ENCODE data around the gene HIVEP2. TPM values are rescaled to one million over a fixed set of nuclear protein-coding genes. Genes with fewer than 3 reads are reported as not detected.

HIVEP2 gene
- total and polyA plus RNA-seq, 2 of the 4 experiments (the other 2 are of a cell fraction), result 4.3 to 11.3 TPM

DNA sequence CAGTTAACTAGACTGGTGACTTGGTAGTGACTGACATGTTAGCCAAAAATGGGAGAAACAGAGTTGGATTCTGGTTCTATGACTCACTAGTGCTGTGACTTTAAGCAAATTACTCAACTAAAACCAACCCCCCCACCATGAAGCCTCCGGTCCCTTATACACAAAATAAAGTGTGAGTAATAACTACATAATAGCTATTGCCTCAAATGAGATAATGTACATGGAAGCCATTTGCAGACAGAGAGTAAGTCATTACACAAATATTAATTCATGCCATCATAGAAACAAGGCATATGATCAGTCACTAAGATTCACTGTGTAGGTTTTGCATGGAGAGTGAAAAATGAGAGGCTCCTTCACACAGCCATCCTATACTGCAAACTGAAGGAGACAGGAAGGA, 111.9 kb downstream of the HIVEP2 start:
- intact Hi-C loops (cut with micrococcal nuclease) (loop anchor here (2.0 to 5.0 kb wide), 2 partner anchors 30 to 109 kb away; no protein-coding TSS in a partner anchor), dilution Hi-C loops (cut with HindIII; ENCODE audit: low sequenced_read_pairs, unreplicated experiment) (no loop called here), in situ Hi-C loops (cut with MboI; ENCODE audit: low sequenced_read_pairs) (loop anchor here (5.0 kb wide), 1 partner anchor 49 kb away; no protein-coding TSS in a partner anchor)
- H3K36me3 ChIP-seq (ENCODE audit: control insufficient read depth, insufficient read depth, low read length), result no peaks in the 10 kb centered on the region
- 0 out of 2 replicates have a peak overlapping the region, but pooled peaks have one; percentile 61 for H3K56ac ChIP-seq (ENCODE audit: extremely low read depth, insufficient read depth, low read length)
- DNase-seq, result peak; percentile 98
- no peak overlapping the region; the same call in 1 of the 2 replicates for H3K9ac ChIP-seq (ENCODE audit: low read depth, low read length)
- H2AK5ac ChIP-seq (ENCODE audit: low read depth, low read length), result no peak overlapping the region
- peaks cover 8% of the 10 kb centered on the region for H3K9me1 ChIP-seq (ENCODE audit: insufficient read depth, low read length)
- peaks cover 8 to 32% of the 10 kb centered on the region in 2 experiments; a peak in 3 of 4 replicates for H3K79me1 ChIP-seq (ENCODE audit: low read depth in 1 of 2, low read length in 2 of 2)
- CTCF ChIA-PET, result no interaction called here
- H2AFZ ChIP-seq (replicated peaks; ENCODE audit: low read length, poor library complexity), result no peak overlapping the region
- no peaks in the 10 kb centered on the region for H4K20me1 ChIP-seq (ENCODE audit: insufficient read depth, low read length)
- no peak overlapping the region for H3K27ac ChIP-seq (ENCODE audit: insufficient read depth, low read length)
- POLR2A ChIA-PET (ENCODE audit: unreplicated experiment), result no interaction called here
- H4K5ac ChIP-seq (ENCODE audit: low read depth, low read length), result no peak overlapping the region; the same call in 1 of the 2 replicates
- H2AK9ac ChIP-seq (replicated peaks; ENCODE audit: low read depth, low read length, poor library complexity), result no peak overlapping the region
- no peak overlapping the region; the same call in 1 of the 2 replicates for H3K4ac ChIP-seq (ENCODE audit: low read depth, low read length)
- no peak overlapping the region for H3K14ac ChIP-seq (replicated peaks; ENCODE audit: low read depth, low read length)
- peak; percentile 95 for ATAC-seq (ENCODE audit: low read depth)
- H4K91ac ChIP-seq (ENCODE audit: insufficient read depth, low read depth, low read length), result 0 out of 2 replicates have a peak overlapping the region, but pooled peaks have one; percentile 81
- no peak overlapping the region for H3K4me3 ChIP-seq (ENCODE audit: insufficient read depth, low read depth, low read length)
- no peaks in the 10 kb centered on the region for H3K27me3 ChIP-seq (ENCODE audit: control insufficient read depth, insufficient read depth, low read length)
- peak overlapping the region; percentile 13; the same call in 1 of the 3 replicates for H2BK15ac ChIP-seq (ENCODE audit: low read depth, low read length)
- no CpG with 5 or more reads among the region's 1 CpG for WGBS, 2 experiments (ENCODE audit: extremely low coverage in 2 of 2, insufficient read length in 1 of 2)
- H4K8ac ChIP-seq (ENCODE audit: low read depth in 2 of 2, low read length in 2 of 2), result peak overlapping the region in 1 of 2 experiments; percentile 64; a peak in 2 of 4 replicates
- peak overlapping the region; percentile 91; the same call in 1 of the 2 replicates for H2BK120ac ChIP-seq (ENCODE audit: low read depth, low read length)
- H2BK5ac ChIP-seq (ENCODE audit: low read depth, low read length, poor library complexity, severe bottlenecking), result peak overlapping the region; percentile 94
- no peak overlapping the region for H3K23ac ChIP-seq (ENCODE audit: low read depth, low read length)
- TF ChIP-seq POLR2A (IDR thresholded peaks at IDR 0.05; ENCODE audit: low read depth, low read length) (peak; percentile 46; the same call in 1 of the 2 replicates), CEBPB (IDR thresholded peaks at IDR 0.05; ENCODE audit: low read depth, low read length) (peak; percentile 90), NFE2L2 (IDR thresholded peaks at IDR 0.05; ENCODE audit: low read depth, low read length) (no peak), BHLHE40 (IDR thresholded peaks at IDR 0.05; ENCODE audit: low read depth, low read length) (peak; percentile 44; the same call in 1 of the 2 replicates), MAFK (IDR thresholded peaks at IDR 0.05; ENCODE audit: low read depth, low read length) (no peak), RAD21 (IDR thresholded peaks at IDR 0.05; ENCODE audit: low read length) (no peak; the same call in 1 of the 2 replicates), SMC3 (IDR thresholded peaks at IDR 0.05; ENCODE audit: low read depth, low read length) (0 out of 2 replicates have a peak, but pooled peaks have one; percentile 9), RFX5 (IDR thresholded peaks at IDR 0.05; ENCODE audit: low read depth, low read length) (peak; percentile 60; the same call in 1 of the 2 replicates), MXI1 (IDR thresholded peaks at IDR 0.05; ENCODE audit: borderline replicate concordance, low read depth, low read length) (no peak), FOS (IDR thresholded peaks at IDR 0.05; ENCODE audit: low read depth, low read length) (peak; percentile 93)
- TF ChIP-seq, protein P1, sequence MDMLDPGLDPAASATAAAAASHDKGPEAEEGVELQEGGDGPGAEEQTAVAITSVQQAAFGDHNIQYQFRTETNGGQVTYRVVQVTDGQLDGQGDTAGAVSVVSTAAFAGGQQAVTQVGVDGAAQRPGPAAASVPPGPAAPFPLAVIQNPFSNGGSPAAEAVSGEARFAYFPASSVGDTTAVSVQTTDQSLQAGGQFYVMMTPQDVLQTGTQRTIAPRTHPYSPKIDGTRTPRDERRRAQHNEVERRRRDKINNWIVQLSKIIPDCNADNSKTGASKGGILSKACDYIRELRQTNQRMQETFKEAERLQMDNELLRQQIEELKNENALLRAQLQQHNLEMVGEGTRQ (IDR thresholded peaks at IDR 0.05; ENCODE audit: low read depth, low read length), result no peak
- TF ChIP-seq, protein P2, sequence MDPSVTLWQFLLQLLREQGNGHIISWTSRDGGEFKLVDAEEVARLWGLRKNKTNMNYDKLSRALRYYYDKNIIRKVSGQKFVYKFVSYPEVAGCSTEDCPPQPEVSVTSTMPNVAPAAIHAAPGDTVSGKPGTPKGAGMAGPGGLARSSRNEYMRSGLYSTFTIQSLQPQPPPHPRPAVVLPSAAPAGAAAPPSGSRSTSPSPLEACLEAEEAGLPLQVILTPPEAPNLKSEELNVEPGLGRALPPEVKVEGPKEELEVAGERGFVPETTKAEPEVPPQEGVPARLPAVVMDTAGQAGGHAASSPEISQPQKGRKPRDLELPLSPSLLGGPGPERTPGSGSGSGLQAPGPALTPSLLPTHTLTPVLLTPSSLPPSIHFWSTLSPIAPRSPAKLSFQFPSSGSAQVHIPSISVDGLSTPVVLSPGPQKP (IDR thresholded peaks at IDR 0.05; ENCODE audit: borderline replicate concordance, low read depth, low read length), result no peak
- H3K9me3 ChIP-seq (ENCODE audit: control insufficient read depth, insufficient read depth, low read length), result no peaks in the 10 kb centered on the region
- H3K4me1 ChIP-seq (ENCODE audit: control insufficient read depth, insufficient read depth, low read length), result peaks cover 5% of the 10 kb centered on the region; the same call in 1 of the 2 replicates
- H3K4me2 ChIP-seq (ENCODE audit: low read depth, low read length), result peak overlapping the region; percentile 59; the same call in 1 of the 2 replicates
- H3K18ac ChIP-seq (ENCODE audit: low read depth, low read length), result peak overlapping the region; percentile 96; the same call in 1 of the 2 replicates
- peak overlapping the region; percentile 93; the same call in 1 of the 2 replicates for H2BK20ac ChIP-seq (ENCODE audit: low read depth, low read length)
- no TSS peak for BruUV-seq (replicated peaks)
